ENCODE data around the gene URI1. TPM values are rescaled to one million over a fixed set of nuclear protein-coding genes. Genes with fewer than 3 reads are reported as not detected.
A peak's percentile ranks its signal among the peaks of the same experiment; 100 is the strongest.

URI1 gene
- total RNA-seq, 8 experiments from 2014 or later, result 45.2 to 72.5 (median 55.5) TPM

DNA sequence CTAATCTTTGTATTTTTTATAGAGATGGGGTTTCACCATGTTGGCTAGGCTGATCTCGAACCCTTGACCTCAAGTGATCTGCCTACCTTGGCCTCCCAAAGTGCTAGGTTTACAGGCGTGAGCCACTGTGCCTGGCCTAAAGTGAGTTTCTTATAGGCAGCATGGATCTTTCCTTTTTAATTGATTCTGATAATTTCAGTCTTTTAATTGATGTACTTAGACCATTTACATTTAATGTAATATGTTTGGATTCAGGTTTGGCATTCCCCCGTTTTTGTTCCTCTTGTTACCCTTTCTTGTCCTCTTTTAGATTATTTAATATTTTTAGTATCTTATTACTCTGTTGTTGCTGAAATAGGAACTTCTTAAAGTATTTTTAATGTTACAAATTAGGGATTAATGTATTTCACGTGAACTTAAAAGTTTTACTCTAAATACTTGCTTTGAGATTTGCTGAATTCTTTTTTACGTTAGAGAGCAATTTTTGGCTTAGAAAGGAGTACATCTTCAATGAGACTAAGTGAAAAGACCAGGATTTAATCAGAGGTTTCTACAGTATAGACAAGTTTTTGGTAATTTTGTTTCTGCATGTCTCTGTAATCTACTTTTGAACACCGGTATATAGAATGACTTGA, 50.3 kb downstream of the URI1 start:
- no peaks in the 10 kb centered on the region for H3K4me1 ChIP-seq (replicated peaks in 1 of 2)
- in situ Hi-C loops (cut with MboI; ENCODE audit: low pct_unique_long_range_greater_than_20kb in 2 of 9, low sequenced_read_pairs in 9 of 9, unreplicated experiment in 9 of 9), result no loop called here
- no peak for ATAC-seq (replicated peaks in 6 of 8)
- no peak overlapping the region for H3K27ac ChIP-seq
- 96 to 100% (median 99%) methylated on average over 3 to 6 of the region's 6 CpGs for WGBS, 10 experiments
- no peak overlapping the region for H3K4me3 ChIP-seq

GRCh38 chr19:29999490-29999889, 57.5 kb downstream of the URI1 start:
- H3K4me3 ChIP-seq, result no peak overlapping the region
- 64 to 98% (median 91%) methylated on average over 1 to 3 of the region's 3 CpGs for WGBS, 10 experiments
- in situ Hi-C loops (cut with MboI; ENCODE audit: low pct_unique_long_range_greater_than_20kb in 2 of 9, low sequenced_read_pairs in 9 of 9, unreplicated experiment in 9 of 9), result no loop called here
- no peak for ATAC-seq (replicated peaks in 6 of 8)
- no peak overlapping the region for H3K27ac ChIP-seq
- peaks cover 15% of the 10 kb centered on the region in 2 donors for H3K4me1 ChIP-seq (replicated peaks in 1 of 2)

- Histone ChIP-seq H3K4me3 (no peak overlapping the region), H3K4me1 (replicated peaks in 1 of 2) (peaks cover 19 to 24% of the 10 kb centered on the region in 2 donors), H3K27ac (no peak overlapping the region)
- WGBS, 10 experiments, result 91 to 100% (median 100%) methylated on average over 1 of the region's 1 CpG; no CpG with 5 or more reads in 1 of the 10 experiments
- no peak for ATAC-seq (replicated peaks in 6 of 8)
- in situ Hi-C loops (cut with MboI; ENCODE audit: low pct_unique_long_range_greater_than_20kb in 2 of 9, low sequenced_read_pairs in 9 of 9, unreplicated experiment in 9 of 9), result no loop called here
Observed at GRCh38 chr19:30000862-30001261, 58.8 kb downstream of the URI1 start.

DNA sequence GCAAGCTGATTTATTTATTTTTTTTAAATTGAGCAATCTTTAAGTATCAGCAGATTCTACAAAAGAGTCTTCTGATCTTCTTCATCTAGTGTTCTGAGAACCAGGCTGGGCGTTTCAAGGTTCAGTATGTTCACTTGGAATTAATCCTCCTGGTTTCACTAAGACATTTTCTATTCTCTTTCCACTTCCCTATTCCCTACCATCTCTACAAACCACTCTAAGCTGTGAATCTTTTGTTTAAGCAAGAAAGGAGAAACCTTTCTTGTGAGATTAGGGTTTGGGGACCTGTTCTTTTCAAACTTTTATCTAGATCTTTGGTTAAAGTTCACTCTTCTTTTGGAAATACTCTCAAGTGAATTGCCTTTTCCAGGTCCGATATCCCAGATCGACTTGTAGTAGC, 59.3 kb downstream of the URI1 start:
- in situ Hi-C loops (cut with MboI; ENCODE audit: low pct_unique_long_range_greater_than_20kb in 2 of 9, low sequenced_read_pairs in 9 of 9, unreplicated experiment in 9 of 9), result no loop called here
- H3K4me1 ChIP-seq (replicated peaks in 1 of 2), result peaks cover 19 to 24% of the 10 kb centered on the region in 2 donors
- H3K27ac ChIP-seq, result no peak overlapping the region
- 75 to 100% (median 100%) methylated on average over 1 to 3 of the region's 3 CpGs; no CpG with 5 or more reads in 1 of the 10 experiments for WGBS, 10 experiments
- H3K4me3 ChIP-seq, result no peak overlapping the region
- no peak for ATAC-seq (replicated peaks in 6 of 8)

DNA sequence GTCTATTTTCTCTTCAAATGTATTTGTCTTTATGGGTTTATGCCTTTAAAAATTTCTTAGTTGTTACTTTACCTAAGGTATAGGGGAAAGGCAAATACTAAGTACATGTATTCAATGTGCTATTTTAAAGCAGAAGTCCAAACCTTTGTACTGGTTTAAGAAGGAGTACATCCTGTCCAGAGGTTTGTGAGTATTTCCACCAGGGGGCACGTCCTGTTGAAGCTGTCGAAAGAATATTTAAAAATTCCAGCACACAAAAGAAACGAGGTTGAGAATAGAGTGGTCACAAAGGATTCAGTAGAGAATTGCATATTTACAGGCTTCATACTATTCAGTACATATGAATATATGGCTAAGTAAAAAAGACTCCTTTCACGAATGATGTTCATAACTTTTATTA, 59.8 kb downstream of the URI1 start:
- WGBS, 10 experiments, result 6 to 96% (median 77%) methylated on average over 1 to 4 of the region's 4 CpGs; no CpG with 5 or more reads in 1 of the 10 experiments
- ATAC-seq (replicated peaks in 6 of 8), result peak in 1 of 8 experiments; percentile 68
- Histone ChIP-seq H3K27ac (no peak overlapping the region), H3K4me3 (no peak overlapping the region), H3K4me1 (replicated peaks in 1 of 2) (peaks cover 19 to 24% of the 10 kb centered on the region in 2 donors)
- in situ Hi-C loops (cut with MboI; ENCODE audit: low pct_unique_long_range_greater_than_20kb in 2 of 9, low sequenced_read_pairs in 9 of 9, unreplicated experiment in 9 of 9), result no loop called here

DNA sequence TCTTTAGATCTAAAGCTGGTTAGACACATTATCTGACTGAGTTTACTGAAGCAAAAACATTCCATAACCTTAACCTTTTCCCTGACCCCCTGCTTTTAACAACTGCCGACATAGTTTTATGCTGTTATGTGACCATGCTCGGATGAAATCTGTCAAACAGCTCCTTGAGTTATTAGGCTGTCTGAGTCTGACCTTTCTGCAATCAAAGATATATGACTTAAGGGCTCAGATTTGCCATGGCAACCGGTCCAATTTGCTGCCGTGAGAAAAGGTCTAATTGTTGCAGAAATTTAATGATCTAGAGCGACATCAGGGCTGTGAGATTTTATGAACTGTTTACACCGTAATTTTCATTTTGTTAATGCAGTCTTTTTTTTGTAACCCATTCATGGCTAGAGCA, 61.8 kb downstream of the URI1 start:
- 6 to 84% (median 18%) methylated on average over 2 to 6 of the region's 6 CpGs for WGBS, 10 experiments
- in situ Hi-C loops (cut with MboI; ENCODE audit: low pct_unique_long_range_greater_than_20kb in 2 of 9, low sequenced_read_pairs in 9 of 9, unreplicated experiment in 9 of 9), result no loop called here
- H3K27ac ChIP-seq, result no peak overlapping the region
- H3K4me3 ChIP-seq, result peak overlapping the region in 2 of 5 donors; percentile 8 to 10
- H3K4me1 ChIP-seq (replicated peaks in 1 of 2), result peaks cover 19 to 24% of the 10 kb centered on the region in 2 donors
- ATAC-seq (replicated peaks in 6 of 8), result peak in 5 of 8 experiments; percentile 36 to 78 (median 70)

DNA sequence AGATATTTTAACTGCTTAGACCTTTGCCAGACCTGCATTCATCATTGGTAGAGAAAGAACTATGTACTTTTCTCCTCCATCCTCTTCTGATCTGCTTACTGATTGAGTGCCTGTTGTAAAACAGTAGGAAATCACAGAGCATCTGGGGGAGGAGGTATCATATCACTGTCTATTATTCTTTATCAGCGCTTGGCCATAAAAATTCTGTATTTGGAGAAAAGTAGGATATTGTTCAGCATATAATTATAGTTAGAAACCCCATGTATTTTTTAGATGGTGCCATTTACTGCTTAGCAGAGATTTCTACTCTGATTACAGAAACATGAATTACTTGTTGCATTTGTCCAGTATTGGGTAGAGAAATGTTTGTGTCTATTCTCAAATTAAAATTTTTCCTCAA, 62.4 kb downstream of the URI1 start:
- peak overlapping the region in 1 of 5 donors; percentile 8 for H3K4me3 ChIP-seq
- peaks cover 19 to 24% of the 10 kb centered on the region in 2 donors for H3K4me1 ChIP-seq (replicated peaks in 1 of 2)
- in situ Hi-C loops (cut with MboI; ENCODE audit: low pct_unique_long_range_greater_than_20kb in 2 of 9, low sequenced_read_pairs in 9 of 9, unreplicated experiment in 9 of 9), result no loop called here
- ATAC-seq (replicated peaks in 6 of 8), result peak in 5 of 8 experiments; percentile 18 to 54 (median 38)
- WGBS, 10 experiments, result 0 to 100% (median 83%) methylated on average over 1 of the region's 1 CpG; no CpG with 5 or more reads in 5 of the 10 experiments
- H3K27ac ChIP-seq, result no peak overlapping the region

DNA sequence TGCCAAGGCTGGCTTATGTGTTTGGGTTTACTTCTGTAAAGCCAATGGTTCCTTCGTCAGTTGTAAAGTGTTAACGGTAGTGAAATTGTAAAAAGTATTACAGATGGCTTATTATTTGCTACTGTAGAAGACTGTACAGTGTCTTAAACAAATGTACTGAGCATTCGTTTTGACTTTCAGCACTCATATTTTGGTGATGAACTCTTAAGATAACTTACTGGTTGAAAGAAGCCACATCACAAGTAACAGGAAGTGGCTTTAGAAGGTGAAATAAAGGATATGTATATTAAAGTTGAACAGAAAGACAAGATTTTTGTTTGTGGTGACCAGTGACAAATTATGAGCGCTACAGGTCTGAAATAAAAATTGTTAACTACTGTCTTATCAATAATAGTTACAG, 64.2 kb downstream of the URI1 start:
- Histone ChIP-seq H3K27ac (no peak overlapping the region), H3K4me1 (replicated peaks in 1 of 2) (peaks cover 19 to 24% of the 10 kb centered on the region in 2 donors), H3K4me3 (no peak overlapping the region)
- 88 to 100% (median 97%) methylated on average over 2 to 4 of the region's 4 CpGs; no CpG with 5 or more reads in 1 of the 10 experiments for WGBS, 10 experiments
- no peak for ATAC-seq (replicated peaks in 6 of 8)
- in situ Hi-C loops (cut with MboI; ENCODE audit: low pct_unique_long_range_greater_than_20kb in 2 of 9, low sequenced_read_pairs in 9 of 9, unreplicated experiment in 9 of 9), result no loop called here

- no peak for ATAC-seq (replicated peaks in 6 of 8)
- in situ Hi-C loops (cut with MboI; ENCODE audit: low pct_unique_long_range_greater_than_20kb in 2 of 9, low sequenced_read_pairs in 9 of 9, unreplicated experiment in 9 of 9), result no loop called here
- WGBS, 10 experiments, result 20 to 100% (median 90%) methylated on average over 2 of the region's 2 CpGs
Observed at GRCh38 chr19:30008169-30008568, 66.1 kb downstream of the URI1 start.

GRCh38 chr19:30009013-30009412, 67.0 kb downstream of the URI1 start:
- Histone ChIP-seq H3K27ac (no peak overlapping the region), H3K4me3 (no peak overlapping the region), H3K4me1 (replicated peaks in 1 of 2) (peaks cover 9 to 14% of the 10 kb centered on the region in 2 donors)
- no peak for ATAC-seq (replicated peaks in 6 of 8)
- in situ Hi-C loops (cut with MboI; ENCODE audit: low pct_unique_long_range_greater_than_20kb in 2 of 9, low sequenced_read_pairs in 9 of 9, unreplicated experiment in 9 of 9), result no loop called here
- WGBS, 10 experiments, result 60 to 100% (median 96%) methylated on average over 1 to 10 of the region's 10 CpGs; no CpG with 5 or more reads in 1 of the 10 experiments

More at GRCh38 chr19:30008169-30008568, 66.1 kb downstream of the URI1 start:
- Histone ChIP-seq H3K4me3 (no peak overlapping the region), H3K27ac (no peak overlapping the region), H3K4me1 (replicated peaks in 1 of 2) (peaks cover 17 to 23% of the 10 kb centered on the region in 2 donors)

DNA sequence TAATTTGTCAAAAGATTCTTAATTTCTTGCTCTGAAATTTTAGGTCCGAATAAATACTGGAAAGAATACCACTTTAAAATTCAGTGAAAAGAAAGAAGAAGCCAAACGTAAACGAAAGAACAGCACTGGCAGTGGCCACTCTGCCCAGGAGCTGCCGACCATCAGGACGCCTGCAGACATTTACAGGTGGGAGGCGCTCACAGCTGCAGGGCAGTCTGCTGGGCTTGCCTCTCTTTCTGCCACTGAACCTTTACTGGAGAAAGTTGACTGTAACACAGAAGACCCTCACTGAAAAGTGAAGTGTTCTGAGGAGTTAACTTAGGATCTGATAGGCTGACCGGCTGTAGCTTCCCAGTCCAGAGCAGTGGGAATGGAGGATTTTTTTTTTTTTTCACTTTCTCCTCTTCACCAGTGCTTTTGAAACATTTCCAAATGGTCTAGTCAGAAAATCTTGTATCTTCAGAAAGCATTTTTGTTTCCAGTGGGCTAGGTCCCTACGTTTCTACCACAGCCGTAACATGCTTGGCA, 69.1 kb downstream of the URI1 start:
- ATAC-seq (replicated peaks in 6 of 8), result peak in 1 of 8 experiments; percentile 31
- in situ Hi-C loops (cut with MboI; ENCODE audit: low pct_unique_long_range_greater_than_20kb in 2 of 9, low sequenced_read_pairs in 9 of 9, unreplicated experiment in 9 of 9), result no loop called here
- Histone ChIP-seq H3K27ac (no peak overlapping the region), H3K4me1 (replicated peaks in 1 of 2) (no peaks in the 10 kb centered on the region), H3K4me3 (no peak overlapping the region)
- 58 to 96% (median 80%) methylated on average over 3 to 9 of the region's 9 CpGs for WGBS, 10 experiments

- WGBS, 10 experiments, result 76 to 94% (median 89%) methylated on average over 1 to 3 of the region's 3 CpGs; no CpG with 5 or more reads in 4 of the 10 experiments
Observed at GRCh38 chr19:30014770-30015169, 72.7 kb downstream of the URI1 start.

DNA sequence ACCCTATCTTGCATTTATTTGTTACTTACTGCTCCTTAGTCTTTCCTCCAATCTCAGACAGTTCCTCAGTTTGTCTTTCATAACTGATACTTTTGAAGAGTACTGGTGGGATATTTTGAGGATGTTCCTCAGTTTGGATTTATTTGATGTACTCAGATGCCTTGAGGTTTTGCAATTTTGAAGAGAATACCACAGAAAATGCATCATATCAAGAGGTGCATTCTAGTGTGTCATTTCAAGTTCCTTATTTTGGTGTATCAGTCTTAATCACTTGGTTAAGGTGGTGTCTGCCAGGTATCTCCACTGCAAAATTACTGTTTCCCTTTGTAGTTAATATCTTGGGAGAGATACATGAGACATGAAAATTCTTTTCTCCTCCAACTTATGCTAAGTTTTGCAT, 75.1 kb downstream of the URI1 start:
- Histone ChIP-seq H3K4me1 (replicated peaks in 1 of 2) (no peaks in the 10 kb centered on the region), H3K27ac (no peak overlapping the region), H3K4me3 (no peak overlapping the region)
- no peak for ATAC-seq (replicated peaks in 6 of 8)
- in situ Hi-C loops (cut with MboI; ENCODE audit: low pct_unique_long_range_greater_than_20kb in 2 of 9, low sequenced_read_pairs in 9 of 9, unreplicated experiment in 9 of 9), result no loop called here

More at GRCh38 chr19:30014770-30015169, 72.7 kb downstream of the URI1 start:
- no peak for ATAC-seq (replicated peaks in 6 of 8)
- in situ Hi-C loops (cut with MboI; ENCODE audit: low pct_unique_long_range_greater_than_20kb in 2 of 9, low sequenced_read_pairs in 9 of 9, unreplicated experiment in 9 of 9), result no loop called here
- no peak overlapping the region for H3K4me3 ChIP-seq
- no peak overlapping the region for H3K27ac ChIP-seq
- no peaks in the 10 kb centered on the region for H3K4me1 ChIP-seq (replicated peaks in 1 of 2)

DNA sequence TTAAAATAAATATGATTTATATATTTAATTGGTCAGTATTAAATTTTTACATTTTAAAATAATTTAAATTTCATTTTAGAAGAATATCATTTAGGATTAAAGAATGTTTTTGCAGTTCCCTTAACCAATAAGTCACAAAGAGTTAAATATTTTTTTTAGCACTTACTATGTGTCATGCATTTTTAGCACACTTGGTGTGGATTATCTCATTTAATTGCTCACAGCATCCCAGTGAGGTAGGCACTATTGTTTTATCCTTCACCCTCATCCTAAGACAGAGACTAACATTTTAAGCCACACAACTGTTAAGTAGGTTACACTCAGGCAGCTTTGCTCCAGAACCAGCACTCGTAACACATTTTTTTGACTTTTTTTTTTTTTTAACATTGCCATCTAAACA, 78.2 kb downstream of the URI1 start:
- H3K27ac ChIP-seq, result no peak overlapping the region
- ATAC-seq (replicated peaks in 6 of 8), result no peak
- no peak overlapping the region for H3K4me3 ChIP-seq
- in situ Hi-C loops (cut with MboI; ENCODE audit: low pct_unique_long_range_greater_than_20kb in 2 of 9, low sequenced_read_pairs in 9 of 9, unreplicated experiment in 9 of 9), result no loop called here
- 83 to 100% (median 100%) methylated on average over 1 of the region's 1 CpG; no CpG with 5 or more reads in 2 of the 10 experiments for WGBS, 10 experiments
- no peaks in the 10 kb centered on the region for H3K4me1 ChIP-seq (replicated peaks in 1 of 2)

Measured in motor neuron (in vitro differentiated cells).